CD14-positive monocyte (primary cell): ENCODE results near the gene PSORS1C1. TPM values are rescaled to one million over a fixed set of nuclear protein-coding genes. Genes with fewer than 3 reads are reported as not detected.

ENCODE experiments used
- DNase-seq, 3 donors: peaks; one replicate each; pipeline ENCODE4 v3.0.0-alpha.2; 2011 to 2022
- H2AFZ ChIP-seq: 2 replicates; pipeline ENCODE4 v1.6.0; 2012; ENCODE audit warnings: mild to moderate bottlenecking, low read depth, low read length, inconsistent platforms; ENCODE audit not compliant: insufficient read depth, poor library complexity, severe bottlenecking
- H3K27ac ChIP-seq, 2 donors: 1 replicate in 1 of 2; 2 replicates in 1 of 2; pipeline ENCODE4 v1.5.1; 2012 to 2013; ENCODE audit warnings: low read length in 2 of 2, control low read depth in 1 of 2, inconsistent platforms in 1 of 2, low read depth in 1 of 2, mild to moderate bottlenecking in 1 of 2
- H3K27me3 ChIP-seq, 2 donors: one replicate each; pipeline versions ENCODE4 v1.6.0 to v1.6.1; 2011 to 2013; ENCODE audit warnings: low read length in 2 of 2; ENCODE audit not compliant: control insufficient read depth in 2 of 2, insufficient read depth in 2 of 2
- H3K36me3 ChIP-seq, 2 donors: replicated peaks in 1 of 2; 1 replicate in 1 of 2; 2 replicates in 1 of 2; pipeline versions ENCODE4 v1.5.1 to v1.6.1; 2012 to 2013; ENCODE audit warnings: low read length in 2 of 2, control low read depth in 1 of 2, inconsistent platforms in 1 of 2, mild to moderate bottlenecking in 1 of 2; ENCODE audit not compliant: insufficient read depth in 2 of 2, control insufficient read depth in 1 of 2
- H3K4me1 ChIP-seq, 2 donors: 1 replicate in 1 of 2; 2 replicates in 1 of 2; pipeline versions ENCODE4 v1.5.1 to v1.6.1; 2012 to 2013; ENCODE audit warnings: low read length in 2 of 2, control low read depth in 1 of 2, inconsistent platforms in 1 of 2, mild to moderate bottlenecking in 1 of 2, moderate library complexity in 1 of 2; ENCODE audit not compliant: insufficient read depth in 2 of 2, control insufficient read depth in 1 of 2
- H3K4me2 ChIP-seq: replicated peaks from 2 replicates; pipeline ENCODE3; 2012; ENCODE audit warnings: low read length, moderate library complexity, mild to moderate bottlenecking; ENCODE audit not compliant: poor library complexity, severe bottlenecking; ENCODE audit errors: extremely low read depth
- H3K4me3 ChIP-seq, 3 experiments: fragments of 200-600 bp in 1 of 3; sonication (generic) in 1 of 3; replicated peaks in 1 of 3; 1 replicate in 2 of 3; 2 replicates in 1 of 3; pipeline ENCODE4 v1.5.1; 2011 to 2013; ENCODE audit warnings: low read length in 3 of 3, mild to moderate bottlenecking in 3 of 3, control low read depth in 2 of 3, low read depth in 2 of 3, inconsistent platforms in 1 of 3, moderate library complexity in 1 of 3
- H3K79me2 ChIP-seq: 2 replicates; pipeline ENCODE4 v1.6.0; 2012; ENCODE audit warnings: mild to moderate bottlenecking, control low read depth, inconsistent platforms, low read length, moderate library complexity; ENCODE audit not compliant: insufficient read depth
- H3K9ac ChIP-seq: 2 replicates; pipeline ENCODE4 v1.6.0; 2017; ENCODE audit warnings: low read length, mild to moderate bottlenecking; ENCODE audit not compliant: insufficient read depth, poor library complexity, severe bottlenecking
- H3K9me3 ChIP-seq, 2 donors: replicated peaks in 1 of 2; 1 replicate in 1 of 2; 2 replicates in 1 of 2; pipeline versions ENCODE4 v1.5.1 to v1.6.1; 2012 to 2013; ENCODE audit warnings: low read length in 2 of 2, control low read depth in 1 of 2; ENCODE audit not compliant: control insufficient read depth in 1 of 2, insufficient read depth in 1 of 2
- H4K20me1 ChIP-seq: 2 replicates; pipeline ENCODE4 v1.6.0; 2012; ENCODE audit warnings: mild to moderate bottlenecking, low read length, control low read depth, moderate library complexity; ENCODE audit not compliant: insufficient read depth
- H3K27ac Mint-ChIP-seq, 7 donors: one replicate each; pipeline ENCODE4 v1.8.0; 2020; ENCODE audit warnings: mild to moderate bottlenecking in 7 of 7, mixed read lengths in 7 of 7, moderate library complexity in 6 of 7, inconsistent platforms in 2 of 7
- H3K27me3 Mint-ChIP-seq, 3 donors: one replicate each; pipeline ENCODE4 v1.8.0; 2021 to 2022; ENCODE audit warnings: low read depth in 3 of 3, mild to moderate bottlenecking in 3 of 3, mixed read lengths in 3 of 3, moderate library complexity in 3 of 3, inconsistent platforms in 1 of 3
- H3K36me3 Mint-ChIP-seq, 2 donors: one replicate each; pipeline ENCODE4 v1.8.0; 2020; ENCODE audit warnings: mixed read lengths in 2 of 2, inconsistent platforms in 1 of 2, mild to moderate bottlenecking in 1 of 2
- H3K4me1 Mint-ChIP-seq: one replicate; pipeline ENCODE4 v1.8.0; 2020; ENCODE audit warnings: mild to moderate bottlenecking, mixed read lengths
- H3K4me3 Mint-ChIP-seq, 2 donors: one replicate each; pipeline ENCODE4 v1.8.0; 2020; ENCODE audit warnings: mild to moderate bottlenecking in 2 of 2, mixed read lengths in 2 of 2, moderate library complexity in 1 of 2
- H3K9me3 Mint-ChIP-seq, 7 donors: one replicate each; pipeline ENCODE4 v1.8.0; 2020 to 2022; ENCODE audit warnings: mixed read lengths in 7 of 7, mild to moderate bottlenecking in 6 of 7, moderate library complexity in 6 of 7, inconsistent platforms in 2 of 7
- WGBS: methylation state at CpG from one replicate; pipeline ENCODE4 v1.1.5; 2013; ENCODE audit warnings: missing lambda C conversion rate; ENCODE audit not compliant: insufficient coverage; 5-methylcytosine and 5-hydroxymethylcytosine counted together
- intact Hi-C, 2 donors: fragments of 100-400 bp; cut with micrococcal nuclease; formaldehyde crosslinking; loops; one replicate each; pipeline versions ENCODE4 v1.15.0 to v1.15.1; 2023
- polyA plus RNA-seq, 3 donors: library from polyadenylated mRNA; depleted of rRNA in 1 of 3; unstranded in 2 of 3; stranded (reverse) in 1 of 3; fragments of 300-500 nt in 2 of 3; fragments of >200 nt in 1 of 3; fragmentation: Illumina TruSeq in 2 of 3; gene quantifications; 1 replicate in 2 of 3; 2 replicates in 1 of 3; pipeline ENCODE4 v1.2.3, GENCODE V29; 2012 to 2021
- TF ChIP-seq, protein P1 (sequence below): fragments of 200-600 bp; IDR thresholded peaks from one replicate; pipeline ENCODE4 v1.8.0; 2022; ENCODE audit warnings: antibody characterized with exemption, mild to moderate bottlenecking

The PSORS1C1 gene
- polyA plus RNA-seq, 3 donors: not detected

DNA sequence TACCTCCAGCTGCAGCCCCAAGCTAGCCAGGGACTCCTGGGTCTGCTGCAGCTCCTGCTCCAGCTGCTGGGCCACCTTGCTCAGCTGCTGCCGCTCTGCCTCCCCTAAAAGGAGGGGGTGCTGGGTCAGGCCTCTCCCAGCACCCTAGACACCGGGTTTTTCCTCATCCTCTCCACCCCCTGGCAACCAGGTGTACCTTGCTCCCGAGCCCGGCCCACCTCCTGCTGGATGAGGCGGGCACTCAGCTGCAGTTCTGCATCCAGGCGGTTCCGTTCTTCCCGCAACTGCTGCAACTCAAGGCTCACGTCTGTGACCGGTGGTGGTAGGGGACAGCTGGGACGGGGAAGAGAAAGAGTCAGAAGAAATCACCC is 30.4 kb downstream of the PSORS1C1 start:
- Mint-ChIP-seq H3K36me3 (peaks cover 25 to 32% of the 10 kb centered on the region in 2 donors), H3K27me3 (peaks cover 0 to 3% (median 0%) of the 10 kb centered on the region in 3 donors), H3K4me1 (no peaks in the 10 kb centered on the region), H3K27ac (peak overlapping the region in 3 of 7 donors; percentile 9 to 75 (median 34)), H3K9me3 (no peaks in the 10 kb centered on the region), H3K4me3 (no peak overlapping the region)
- H3K27ac ChIP-seq: no peak overlapping the region
- H4K20me1 ChIP-seq: no peaks in the 10 kb centered on the region
- H2AFZ ChIP-seq: no peak overlapping the region
- no peak overlapping the region for H3K4me2 ChIP-seq
- TF ChIP-seq, protein P1, sequence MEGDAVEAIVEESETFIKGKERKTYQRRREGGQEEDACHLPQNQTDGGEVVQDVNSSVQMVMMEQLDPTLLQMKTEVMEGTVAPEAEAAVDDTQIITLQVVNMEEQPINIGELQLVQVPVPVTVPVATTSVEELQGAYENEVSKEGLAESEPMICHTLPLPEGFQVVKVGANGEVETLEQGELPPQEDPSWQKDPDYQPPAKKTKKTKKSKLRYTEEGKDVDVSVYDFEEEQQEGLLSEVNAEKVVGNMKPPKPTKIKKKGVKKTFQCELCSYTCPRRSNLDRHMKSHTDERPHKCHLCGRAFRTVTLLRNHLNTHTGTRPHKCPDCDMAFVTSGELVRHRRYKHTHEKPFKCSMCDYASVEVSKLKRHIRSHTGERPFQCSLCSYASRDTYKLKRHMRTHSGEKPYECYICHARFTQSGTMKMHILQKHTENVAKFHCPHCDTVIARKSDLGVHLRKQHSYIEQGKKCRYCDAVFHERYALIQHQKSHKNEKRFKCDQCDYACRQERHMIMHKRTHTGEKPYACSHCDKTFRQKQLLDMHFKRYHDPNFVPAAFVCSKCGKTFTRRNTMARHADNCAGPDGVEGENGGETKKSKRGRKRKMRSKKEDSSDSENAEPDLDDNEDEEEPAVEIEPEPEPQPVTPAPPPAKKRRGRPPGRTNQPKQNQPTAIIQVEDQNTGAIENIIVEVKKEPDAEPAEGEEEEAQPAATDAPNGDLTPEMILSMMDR: no peak
- H3K9me3 ChIP-seq: no peaks in the 10 kb centered on the region
- no peak overlapping the region for H3K4me3 ChIP-seq
- H3K79me2 ChIP-seq: no peaks in the 10 kb centered on the region
- no peak overlapping the region for H3K9ac ChIP-seq
- 100% methylated on average over 2 of the region's 11 CpGs for WGBS
- H3K4me1 ChIP-seq: no peaks in the 10 kb centered on the region
- H3K27me3 ChIP-seq: no peaks in the 10 kb centered on the region
- H3K36me3 ChIP-seq: peaks cover 15 to 38% of the 10 kb centered on the region in 2 donors
- no peak for DNase-seq
- intact Hi-C loops: no loop called here

DNA sequence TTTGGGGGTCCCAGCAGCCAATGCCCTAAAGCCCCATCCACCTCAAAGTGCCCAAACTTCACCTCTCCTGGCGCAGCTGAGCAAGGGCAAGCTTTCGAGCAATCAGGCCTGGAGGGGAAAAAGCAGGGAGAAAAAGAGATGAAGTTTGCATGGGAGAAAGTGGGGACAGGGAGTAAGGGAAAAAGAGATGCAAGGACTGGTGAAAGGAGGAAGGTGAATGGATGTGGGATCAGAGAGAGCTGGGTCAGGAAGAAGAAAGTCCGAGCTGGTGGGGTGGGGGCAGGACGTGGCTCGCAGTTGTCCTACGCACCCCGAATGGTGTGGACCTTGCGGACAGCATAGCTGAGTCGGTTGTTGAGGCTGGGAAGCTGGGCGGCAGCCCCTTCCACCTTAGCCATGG is 30.8 kb downstream of the PSORS1C1 start:
- H3K27me3 Mint-ChIP-seq: no peaks in the 10 kb centered on the region
- H2AFZ ChIP-seq: no peak overlapping the region
- no peak overlapping the region for H3K27ac Mint-ChIP-seq
- no peaks in the 10 kb centered on the region for H3K9me3 ChIP-seq
- H3K9ac ChIP-seq: no peak overlapping the region
- H4K20me1 ChIP-seq: no peaks in the 10 kb centered on the region
- H3K4me2 ChIP-seq: no peak overlapping the region
- H3K9me3 Mint-ChIP-seq: no peaks in the 10 kb centered on the region
- 94% methylated on average over 3 of the region's 10 CpGs for WGBS
- intact Hi-C loops: no loop called here
- no peaks in the 10 kb centered on the region for H3K79me2 ChIP-seq
- peaks cover 28 to 34% of the 10 kb centered on the region in 2 donors for H3K36me3 Mint-ChIP-seq
- TF ChIP-seq, protein P1: no peak
- H3K4me3 ChIP-seq: no peak overlapping the region
- H3K27ac ChIP-seq: no peak overlapping the region
- no peak for DNase-seq
- H3K4me3 Mint-ChIP-seq: no peak overlapping the region
- no peaks in the 10 kb centered on the region for H3K4me1 ChIP-seq
- no peaks in the 10 kb centered on the region for H3K27me3 ChIP-seq
- H3K36me3 ChIP-seq: peaks cover 15 to 42% of the 10 kb centered on the region in 2 donors
- H3K4me1 Mint-ChIP-seq: no peaks in the 10 kb centered on the region
